ENCODE results near the gene AMBRA1. TPM values are rescaled to one million over a fixed set of nuclear protein-coding genes. Genes with fewer than 3 reads are reported as not detected.
A peak's percentile ranks its signal among the peaks of the same experiment; 100 is the strongest.

AMBRA1 gene
- total RNA-seq, 1 donor from 2014 or later: 25.1 TPM

DNA sequence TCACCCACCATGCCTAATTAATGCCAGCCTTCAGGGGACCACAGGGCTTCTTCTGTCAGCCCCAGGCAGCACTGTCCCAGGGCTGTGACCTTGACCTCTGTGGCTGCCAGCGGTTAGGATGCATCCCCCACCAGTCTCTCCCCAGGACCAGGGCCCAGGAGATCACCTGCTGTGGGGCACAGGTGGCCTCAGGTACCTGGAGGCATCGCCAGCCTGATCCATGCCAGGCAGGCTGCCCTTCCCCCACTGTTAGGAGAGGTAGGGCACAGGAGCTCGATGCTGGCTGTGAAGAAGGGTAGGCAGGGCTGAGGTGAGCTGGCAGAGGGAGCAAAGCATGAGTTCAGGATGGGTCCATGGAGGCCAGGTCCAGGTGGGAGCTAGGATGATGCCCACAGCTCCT lies 229.0 kb downstream of the AMBRA1 start:
- H3K27ac Mint-ChIP-seq (ENCODE audit: unreplicated experiment): peak overlapping the region; percentile 62
- H3K4me1 Mint-ChIP-seq (ENCODE audit: low read depth): peaks cover 38% of the 10 kb centered on the region
- H3K36me3 Mint-ChIP-seq (ENCODE audit: low read depth): no peaks in the 10 kb centered on the region
- DNase-seq (ENCODE audit: low spot score): no peak
- H3K9me3 Mint-ChIP-seq (ENCODE audit: low read depth): no peaks in the 10 kb centered on the region
- TF ChIP-seq, protein P1, sequence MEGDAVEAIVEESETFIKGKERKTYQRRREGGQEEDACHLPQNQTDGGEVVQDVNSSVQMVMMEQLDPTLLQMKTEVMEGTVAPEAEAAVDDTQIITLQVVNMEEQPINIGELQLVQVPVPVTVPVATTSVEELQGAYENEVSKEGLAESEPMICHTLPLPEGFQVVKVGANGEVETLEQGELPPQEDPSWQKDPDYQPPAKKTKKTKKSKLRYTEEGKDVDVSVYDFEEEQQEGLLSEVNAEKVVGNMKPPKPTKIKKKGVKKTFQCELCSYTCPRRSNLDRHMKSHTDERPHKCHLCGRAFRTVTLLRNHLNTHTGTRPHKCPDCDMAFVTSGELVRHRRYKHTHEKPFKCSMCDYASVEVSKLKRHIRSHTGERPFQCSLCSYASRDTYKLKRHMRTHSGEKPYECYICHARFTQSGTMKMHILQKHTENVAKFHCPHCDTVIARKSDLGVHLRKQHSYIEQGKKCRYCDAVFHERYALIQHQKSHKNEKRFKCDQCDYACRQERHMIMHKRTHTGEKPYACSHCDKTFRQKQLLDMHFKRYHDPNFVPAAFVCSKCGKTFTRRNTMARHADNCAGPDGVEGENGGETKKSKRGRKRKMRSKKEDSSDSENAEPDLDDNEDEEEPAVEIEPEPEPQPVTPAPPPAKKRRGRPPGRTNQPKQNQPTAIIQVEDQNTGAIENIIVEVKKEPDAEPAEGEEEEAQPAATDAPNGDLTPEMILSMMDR (IDR thresholded peaks at IDR 0.05): no peak
- no peaks in the 10 kb centered on the region for H3K27me3 Mint-ChIP-seq (ENCODE audit: low read depth)
- no peak overlapping the region for H3K4me3 Mint-ChIP-seq (ENCODE audit: unreplicated experiment)

DNA sequence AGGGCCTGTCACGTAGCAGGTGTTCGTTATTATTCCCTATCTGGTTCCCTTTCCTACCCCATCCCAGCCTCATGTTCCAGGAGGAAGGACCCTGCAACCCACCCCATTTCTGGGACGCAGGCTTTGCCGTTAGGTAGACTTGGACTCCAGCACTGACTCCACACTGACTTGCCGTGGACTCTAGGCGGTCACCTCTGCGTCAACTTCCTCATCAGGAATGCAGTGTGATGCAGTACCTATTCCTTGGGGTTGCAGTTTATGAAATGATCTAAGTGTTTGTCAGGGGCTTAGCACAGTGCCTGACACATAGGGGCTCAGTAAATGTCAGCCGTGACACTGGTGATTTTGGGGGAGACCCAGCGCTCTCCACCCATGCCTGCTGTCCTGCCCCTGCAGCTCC lies 229.8 kb downstream of the AMBRA1 start:
- H3K36me3 Mint-ChIP-seq (ENCODE audit: low read depth): no peaks in the 10 kb centered on the region
- H3K9me3 Mint-ChIP-seq (ENCODE audit: low read depth): no peaks in the 10 kb centered on the region
- peak overlapping the region; percentile 96 for H3K27ac Mint-ChIP-seq (ENCODE audit: unreplicated experiment)
- no peak overlapping the region for H3K4me3 Mint-ChIP-seq (ENCODE audit: unreplicated experiment)
- TF ChIP-seq, protein P1 (IDR thresholded peaks at IDR 0.05): no peak
- no peak for DNase-seq (ENCODE audit: low spot score)
- H3K4me1 Mint-ChIP-seq (ENCODE audit: low read depth): peaks cover 38% of the 10 kb centered on the region
- H3K27me3 Mint-ChIP-seq (ENCODE audit: low read depth): no peaks in the 10 kb centered on the region

DNA sequence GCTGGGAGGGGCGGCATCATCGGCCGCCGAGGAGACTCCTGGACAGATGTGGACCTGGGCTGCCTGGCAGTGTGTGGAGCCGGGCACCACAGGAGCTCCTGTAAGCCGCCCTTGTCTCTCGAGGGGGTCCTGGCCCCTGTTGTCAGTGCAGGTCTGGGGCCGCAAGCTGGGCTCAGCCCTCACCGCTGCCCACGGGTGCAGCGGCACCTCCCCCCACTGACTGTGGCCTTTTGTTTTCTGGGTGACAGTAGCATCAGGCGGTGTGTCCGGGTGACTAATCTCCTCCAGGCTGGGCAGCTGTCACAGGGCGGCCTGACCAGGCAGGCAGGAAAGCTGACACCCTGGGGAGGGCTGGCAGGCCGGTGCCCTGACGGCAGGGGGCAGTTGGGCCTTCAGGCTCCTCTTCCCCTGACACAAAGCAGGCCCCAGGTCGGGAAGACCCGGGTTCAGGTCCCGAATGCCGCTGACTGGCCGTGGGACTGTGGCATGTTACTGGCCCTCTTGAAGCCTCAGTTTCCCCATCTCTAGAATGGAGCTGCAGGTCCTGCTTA lies 230.3 kb downstream of the AMBRA1 start:
- Mint-ChIP-seq H3K4me3 (ENCODE audit: unreplicated experiment) (peak overlapping the region; percentile 16), H3K27me3 (ENCODE audit: low read depth) (no peaks in the 10 kb centered on the region), H3K4me1 (ENCODE audit: low read depth) (peaks cover 38% of the 10 kb centered on the region), H3K9me3 (ENCODE audit: low read depth) (no peaks in the 10 kb centered on the region), H3K36me3 (ENCODE audit: low read depth) (no peaks in the 10 kb centered on the region), H3K27ac (ENCODE audit: unreplicated experiment) (peak overlapping the region; percentile 96)
- TF ChIP-seq, protein P1 (IDR thresholded peaks at IDR 0.05): peak; percentile 65
- no peak for DNase-seq (ENCODE audit: low spot score)

DNA sequence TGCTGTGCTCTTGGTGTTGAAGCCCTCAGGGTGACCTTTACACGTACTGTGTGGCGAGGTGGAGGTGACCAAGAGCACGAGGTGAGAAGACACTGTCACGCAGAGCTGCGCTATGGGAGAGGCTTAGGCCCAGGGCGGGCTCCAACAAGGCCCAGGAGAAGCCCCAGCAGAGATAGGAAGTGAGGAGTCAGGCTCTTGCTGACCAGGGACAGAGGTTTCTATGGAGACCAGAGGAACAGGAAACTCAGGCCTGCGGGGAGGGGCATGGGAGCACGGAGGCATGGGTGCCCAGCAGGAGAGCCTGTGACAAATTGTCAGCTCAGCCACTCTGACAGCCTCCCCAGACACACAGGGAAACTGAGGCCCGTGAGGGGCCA lies 230.8 kb downstream of the AMBRA1 start:
- no peak for DNase-seq (ENCODE audit: low spot score)
- peak overlapping the region; percentile 96 for H3K27ac Mint-ChIP-seq (ENCODE audit: unreplicated experiment)
- H3K4me1 Mint-ChIP-seq (ENCODE audit: low read depth): peaks cover 38% of the 10 kb centered on the region
- H3K9me3 Mint-ChIP-seq (ENCODE audit: low read depth): no peaks in the 10 kb centered on the region
- H3K4me3 Mint-ChIP-seq (ENCODE audit: unreplicated experiment): peak overlapping the region; percentile 49
- no peaks in the 10 kb centered on the region for H3K27me3 Mint-ChIP-seq (ENCODE audit: low read depth)
- H3K36me3 Mint-ChIP-seq (ENCODE audit: low read depth): no peaks in the 10 kb centered on the region
- TF ChIP-seq, protein P1 (IDR thresholded peaks at IDR 0.05): no peak

DNA sequence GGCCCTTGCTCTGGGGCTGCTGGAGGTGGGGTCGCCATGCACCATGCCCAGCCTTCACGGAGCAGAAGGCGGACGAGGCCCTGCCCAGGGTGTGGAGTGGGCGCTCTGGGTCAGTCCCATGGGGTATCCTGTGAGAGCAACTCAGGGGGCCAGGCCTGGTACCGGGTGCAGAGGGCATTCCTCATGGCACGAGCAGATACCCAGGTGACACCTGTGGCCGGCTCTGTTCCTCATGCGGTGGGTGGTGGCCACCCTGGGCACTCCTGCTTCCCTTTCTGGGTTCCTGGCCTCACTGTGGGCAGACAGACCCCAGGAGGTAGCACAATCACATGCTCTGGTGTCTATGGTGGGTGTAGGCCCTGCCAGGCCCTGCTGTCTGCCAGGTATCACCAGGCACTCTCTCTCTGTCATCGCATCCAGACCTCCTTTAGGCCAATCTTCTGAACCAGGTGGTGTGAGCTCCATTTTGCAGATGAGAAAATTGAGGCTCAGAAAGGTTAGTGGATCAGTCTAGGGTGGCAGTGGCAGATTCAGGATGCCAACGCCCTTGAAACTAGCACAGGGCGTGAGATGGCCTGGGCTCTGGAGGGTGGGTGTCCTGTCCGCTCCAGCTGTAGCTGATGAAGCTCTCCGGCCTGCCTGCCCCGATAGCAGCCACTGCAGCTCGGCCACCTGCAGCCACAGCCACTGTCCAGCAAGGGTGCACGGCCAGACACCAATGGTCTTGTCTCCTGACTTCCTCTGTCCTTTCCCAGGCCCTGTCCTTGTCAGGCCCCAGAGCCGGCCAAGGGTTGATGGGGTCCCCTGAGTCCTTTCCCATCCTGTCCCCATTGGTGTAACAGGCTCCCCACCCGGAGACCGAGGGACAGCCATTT lies 231.4 kb downstream of the AMBRA1 start:
- Mint-ChIP-seq H3K27ac (ENCODE audit: unreplicated experiment) (peak overlapping the region; percentile 96), H3K9me3 (ENCODE audit: low read depth) (no peaks in the 10 kb centered on the region), H3K36me3 (ENCODE audit: low read depth) (no peaks in the 10 kb centered on the region), H3K4me3 (ENCODE audit: unreplicated experiment) (peak overlapping the region; percentile 66), H3K4me1 (ENCODE audit: low read depth) (peaks cover 38% of the 10 kb centered on the region), H3K27me3 (ENCODE audit: low read depth) (no peaks in the 10 kb centered on the region)
- TF ChIP-seq, protein P1 (IDR thresholded peaks at IDR 0.05): no peak
- no peak for DNase-seq (ENCODE audit: low spot score)

Measured in chondrocyte (in vitro differentiated cells).